Keratinocyte (primary cell): ENCODE data around the gene GRN. TPM values are rescaled to one million over a fixed set of nuclear protein-coding genes. Genes with fewer than 3 reads are reported as not detected.
"Not testable (repeated sequence)": the region's sequence is repeated elsewhere in the genome, so short reads cannot be mapped to it uniquely, and the experiment has no call there.

Experiments used
- DNase-seq: peaks from one replicate; pipeline ENCODE4 v3.0.0-alpha.2; 2011; ENCODE audit warnings: low read depth, missing footprints, low spot score
- FAIRE-seq: peaks from 2 replicates; lab custom pipeline; 2011; peaks lifted over from hg19 to GRCh38; lab: Jason Lieb, UNC
- H2AFZ ChIP-seq: 2 replicates; pipeline ENCODE4 v1.6.0; 2012; ENCODE audit warnings: low read length, control low read depth, inconsistent platforms; ENCODE audit not compliant: control insufficient read depth
- H3K27ac ChIP-seq: 2 replicates; pipeline ENCODE4 v1.5.1; 2011; ENCODE audit warnings: low read length; ENCODE audit not compliant: control insufficient read depth, insufficient read depth
- H3K27me3 ChIP-seq: 3 replicates; pipeline ENCODE4 v1.6.0; 2011; ENCODE audit warnings: low read length; ENCODE audit not compliant: control insufficient read depth, insufficient read depth; ENCODE audit errors: extremely low read depth
- H3K36me3 ChIP-seq, 2 experiments: 2 replicates in 1 of 2; 3 replicates in 1 of 2; pipeline ENCODE4 v1.5.1; 2011; ENCODE audit warnings: low read length in 2 of 2, mild to moderate bottlenecking in 1 of 2; ENCODE audit not compliant: control insufficient read depth in 2 of 2, insufficient read depth in 2 of 2; ENCODE audit errors: extremely low read depth in 1 of 2
- H3K4me1 ChIP-seq: 3 replicates; pipeline ENCODE4 v1.5.1; 2011; ENCODE audit warnings: low read length; ENCODE audit not compliant: control insufficient read depth, insufficient read depth; ENCODE audit errors: extremely low read depth
- H3K4me2 ChIP-seq: 3 replicates; pipeline ENCODE4 v1.6.0; 2011; ENCODE audit warnings: low read depth, low read length; ENCODE audit not compliant: control insufficient read depth, insufficient read depth; ENCODE audit errors: extremely low read depth
- H3K4me3 ChIP-seq, 3 experiments: fragments of 200-600 bp in 1 of 3; sonication (generic) in 1 of 3; 2 replicates in 2 of 3; 3 replicates in 1 of 3; pipeline ENCODE4 v1.5.1; 2011 to 2016; ENCODE audit warnings: low read length in 3 of 3, mild to moderate bottlenecking in 3 of 3, control low read depth in 2 of 3, inconsistent platforms in 1 of 3, low read depth in 1 of 3, mixed read lengths in 1 of 3, mixed run types in 1 of 3, moderate library complexity in 1 of 3; ENCODE audit not compliant: control insufficient read depth in 2 of 3, insufficient read depth in 2 of 3; ENCODE audit errors: extremely low read depth in 1 of 3
- H3K79me2 ChIP-seq: 2 replicates; pipeline ENCODE4 v1.6.0; 2012; ENCODE audit warnings: low read length; ENCODE audit not compliant: control insufficient read depth, insufficient read depth
- H3K9ac ChIP-seq: 3 replicates; pipeline ENCODE4 v1.6.0; 2011; ENCODE audit warnings: low read length; ENCODE audit not compliant: control insufficient read depth, insufficient read depth; ENCODE audit errors: extremely low read depth
- H3K9me1 ChIP-seq: 3 replicates; pipeline ENCODE4 v1.6.0; 2011; ENCODE audit warnings: low read length; ENCODE audit not compliant: control insufficient read depth, insufficient read depth; ENCODE audit errors: extremely low read depth
- H3K9me3 ChIP-seq: 2 replicates; pipeline ENCODE4 v1.5.1; 2012; ENCODE audit warnings: low read depth, low read length; ENCODE audit not compliant: control insufficient read depth
- H4K20me1 ChIP-seq: 3 replicates; pipeline ENCODE4 v1.6.0; 2011; ENCODE audit warnings: low read length; ENCODE audit not compliant: control insufficient read depth, insufficient read depth; ENCODE audit errors: extremely low read depth
- CTCF ChIP-seq, 3 experiments: IDR thresholded peaks in 1 of 3; conservative IDR thresholded peaks in 1 of 3; optimal IDR thresholded peaks in 1 of 3; 2 replicates in 2 of 3; 3 replicates in 1 of 3; pipeline versions ENCODE3 to v1.5.1; 2011; ENCODE audit warnings: low read length in 3 of 3, mild to moderate bottlenecking in 3 of 3, moderate library complexity in 2 of 3, control low read depth in 1 of 3, inconsistent platforms in 1 of 3; ENCODE audit not compliant: insufficient read depth in 2 of 3; ENCODE audit errors: extremely low read depth in 1 of 3
- EZH2 ChIP-seq: IDR thresholded peaks from one replicate; pipeline ENCODE4 v1.6.1; 2012; ENCODE audit warnings: inconsistent platforms, mild to moderate bottlenecking, low read length, moderate library complexity
- dilution Hi-C: fragments of 300-500 bp; cut with MboI; formaldehyde crosslinking; loops from one replicate; pipeline ENCODE4 v1.7.0; 2020; ENCODE audit warnings: low sequenced_read_pairs; ENCODE audit not compliant: extremely low pct_ligation_motif_present
- polyA plus RNA-seq, 5 experiments: library from polyadenylated mRNA; depleted of rRNA in 3 of 5; stranded (reverse) in 3 of 5; stranded (forward) in 1 of 5; unstranded in 1 of 5; fragments of >200 nt; gene quantifications; 1 replicate in 1 of 5; 2 replicates in 3 of 5; 3 replicates in 1 of 5; pipeline versions ENCODE4 v1.2.1 to v1.2.3, GENCODE V29; 2011 to 2012; ENCODE audit warnings: missing spikeins in 2 of 5, low read depth in 1 of 5, low replicate concordance in 1 of 5

Gene GRN
- polyA plus RNA-seq, 1 donor (not counting 4 experiments of a cell fraction or from before 2014, with no cell fraction given), result 179 TPM

- no peak for TF ChIP-seq CTCF (optimal IDR thresholded peaks at IDR 0.05 in 1 of 3, IDR thresholded peaks at IDR 0.05 in 1 of 3, conservative IDR thresholded peaks at IDR 0.05 in 1 of 3; ENCODE audit: extremely low read depth in 1 of 3, insufficient read depth in 2 of 3, low read length in 3 of 3)
- no peak for TF ChIP-seq EZH2
- Histone ChIP-seq H3K4me2 (peak overlapping the region; percentile 86), H3K9ac (peak overlapping the region; percentile 41), H3K27ac (no peak overlapping the region), H4K20me1 (no peaks in the 10 kb centered on the region), H3K27me3 (peaks cover 27% of the 10 kb centered on the region), H2AFZ (peak overlapping the region; percentile 68), H3K79me2 (no peaks in the 10 kb centered on the region), H3K9me1 (no peaks in the 10 kb centered on the region), H3K9me3 (no peaks in the 10 kb centered on the region), H3K4me3 (peak overlapping the region; percentile 54 to 72 (median 57)), H3K36me3 (no peaks in the 10 kb centered on the region), H3K4me1 (no peaks in the 10 kb centered on the region)
- DNase-seq (no peak), FAIRE-seq (no peak)
- dilution Hi-C loops, result no loop called here
Observed at GRCh38 chr17:44362949-44363612, 18.0 kb downstream of the GRN start.

- Histone ChIP-seq H3K9me3 (no peaks in the 10 kb centered on the region), H3K27me3 (peaks cover 27% of the 10 kb centered on the region), H3K4me2 (peak within 1 kb of the TSS; percentile 86), H3K4me1 (no peaks in the 10 kb centered on the region), H3K36me3 (no peaks in the 10 kb centered on the region), H3K27ac (no peak within 1 kb of the TSS), H3K9me1 (no peaks in the 10 kb centered on the region), H3K4me3 (peak within 1 kb of the TSS; percentile 54 to 72 (median 57)), H3K9ac (peak within 1 kb of the TSS; percentile 41), H3K79me2 (no peaks in the 10 kb centered on the region), H4K20me1 (no peaks in the 10 kb centered on the region), H2AFZ (peak within 1 kb of the TSS; percentile 68)
- dilution Hi-C loops, result no loop called here
- TF ChIP-seq EZH2, result no peak
- TF ChIP-seq CTCF (optimal IDR thresholded peaks at IDR 0.05 in 1 of 3, IDR thresholded peaks at IDR 0.05 in 1 of 3, conservative IDR thresholded peaks at IDR 0.05 in 1 of 3; ENCODE audit: extremely low read depth in 1 of 3, insufficient read depth in 2 of 3, low read length in 3 of 3), result peak in 2 of 3 experiments; percentile 47 to 77
- no peak for DNase-seq
- FAIRE-seq, result no peak
Observed at GRCh38 chr17:44363613-44364159, 18.6 kb downstream of the GRN start, which contains the start of gene FAM171A2. TSS of gene FAM171A2 (minus strand) at chr17:44363853. CDS start at chr17:44363714, 139 bp downstream.

- H3K4me1 ChIP-seq, H3K27ac ChIP-seq, H3K36me3 ChIP-seq, H4K20me1 ChIP-seq, H3K9me3 ChIP-seq, H2AFZ ChIP-seq, H3K79me2 ChIP-seq, FAIRE-seq, H3K9ac ChIP-seq, H3K9me1 ChIP-seq, dilution Hi-C loops, H3K4me3 ChIP-seq, DNase-seq, H3K4me2 ChIP-seq: not testable (repeated sequence)
- peaks cover 27% of the 10 kb centered on the region for H3K27me3 ChIP-seq
Observed at GRCh38 chr17:44365051-44365450, 19.9 kb downstream of the GRN start.
